Naive thymus-derived CD4-positive, alpha-beta T cell (primary cell): ENCODE results near the gene NCOA3. TPM values are rescaled to one million over a fixed set of nuclear protein-coding genes. Genes with fewer than 3 reads are reported as not detected.

Experiments used
- ATAC-seq: fragments of 150-1000 bp; cut with Tn5 transposase; 2 replicates; pipeline ENCODE4 v1.10.0; 2021; ENCODE audit warnings: mild to moderate bottlenecking, moderate library complexity
- CTCF ChIA-PET: fragments of 350-600 bp; sonication (Branson Sonifier 250); formaldehyde crosslinking; loops from one replicate; lab custom pipeline; 2021; ENCODE audit warnings: antibody characterized with exemption; lab: Charles Lee
- POLR2A ChIA-PET: fragments of 350-600 bp; sonication (Branson Sonifier 250); formaldehyde crosslinking; loops from one replicate; lab custom pipeline; 2021; ENCODE audit warnings: antibody characterized with exemption, inconsistent platforms; lab: Charles Lee
- DNase-seq, 9 donors: peaks; one replicate each; pipeline versions ENCODE4 v3.0.0 to v3.0.0-alpha.2; 2020 to 2022; ENCODE audit warnings: mixed read lengths in 1 of 9
- H3K27ac ChIP-seq: one replicate; pipeline ENCODE4 v1.7.0; 2013; ENCODE audit warnings: mild to moderate bottlenecking, low read depth, low read length, moderate library complexity
- H3K27me3 ChIP-seq, 2 donors: one replicate each; pipeline ENCODE4 v1.7.0; 2013; ENCODE audit warnings: low read length in 2 of 2, mild to moderate bottlenecking in 2 of 2, moderate library complexity in 2 of 2; ENCODE audit not compliant: control insufficient read depth in 2 of 2, insufficient read depth in 2 of 2
- H3K36me3 ChIP-seq, 3 experiments: 1 replicate in 2 of 3; 2 replicates in 1 of 3; pipeline ENCODE4 v1.7.0; 2013; ENCODE audit warnings: low read length in 3 of 3, mild to moderate bottlenecking in 3 of 3, moderate library complexity in 1 of 3; ENCODE audit not compliant: insufficient read depth in 3 of 3, control insufficient read depth in 2 of 3
- H3K4me1 ChIP-seq, 2 donors: one replicate each; pipeline ENCODE4 v1.7.0; 2013; ENCODE audit warnings: low read length in 2 of 2, mild to moderate bottlenecking in 2 of 2, moderate library complexity in 1 of 2; ENCODE audit not compliant: control insufficient read depth in 2 of 2, insufficient read depth in 2 of 2
- H3K4me3 ChIP-seq: 2 replicates; pipeline ENCODE4 v1.7.0; 2013; ENCODE audit warnings: mild to moderate bottlenecking, low read length
- H3K9me3 ChIP-seq, 3 experiments: 1 replicate in 2 of 3; 2 replicates in 1 of 3; pipeline ENCODE4 v1.7.0; 2013; ENCODE audit warnings: low read length in 3 of 3; ENCODE audit not compliant: control insufficient read depth in 2 of 3
- H3K27ac Mint-ChIP-seq, 9 donors: one replicate each; pipeline ENCODE4 v1.8.0; 2020 to 2022; ENCODE audit warnings: mixed read lengths in 9 of 9, mild to moderate bottlenecking in 8 of 9, moderate library complexity in 5 of 9, inconsistent platforms in 2 of 9
- H3K27me3 Mint-ChIP-seq, 5 donors: one replicate each; pipeline ENCODE4 v1.8.0; 2021 to 2022; ENCODE audit warnings: mixed read lengths in 5 of 5, mild to moderate bottlenecking in 1 of 5
- H3K36me3 Mint-ChIP-seq, 5 donors: one replicate each; pipeline ENCODE4 v1.8.0; 2020 to 2022; ENCODE audit warnings: mixed read lengths in 5 of 5, mild to moderate bottlenecking in 3 of 5, inconsistent platforms in 1 of 5
- H3K4me1 Mint-ChIP-seq, 7 donors: one replicate each; pipeline ENCODE4 v1.8.0; 2020 to 2022; ENCODE audit warnings: mixed read lengths in 7 of 7, mild to moderate bottlenecking in 3 of 7, inconsistent platforms in 1 of 7
- H3K4me3 Mint-ChIP-seq, 10 donors: one replicate each; pipeline ENCODE4 v1.8.0; 2020 to 2022; ENCODE audit warnings: mild to moderate bottlenecking in 10 of 10, mixed read lengths in 10 of 10, moderate library complexity in 6 of 10, inconsistent platforms in 2 of 10
- H3K9me3 Mint-ChIP-seq, 11 donors: one replicate each; pipeline ENCODE4 v1.8.0; 2020 to 2022; ENCODE audit warnings: mixed read lengths in 11 of 11, mild to moderate bottlenecking in 4 of 11, inconsistent platforms in 1 of 11, moderate library complexity in 1 of 11
- intact Hi-C, 2 donors: fragments of 100-400 bp; cut with micrococcal nuclease; formaldehyde crosslinking; loops; one replicate each; pipeline ENCODE4 v1.15.1; 2023
- polyA plus RNA-seq, 2 donors: library from polyadenylated mRNA; unstranded; fragments of 300-500 nt; fragmentation: Illumina TruSeq; gene quantifications; one replicate each; pipeline ENCODE4 v1.2.3, GENCODE V29; 2021
- total RNA-seq, 6 experiments: library from RNA in 5 of 6; stranded (reverse) in 5 of 6; gene quantifications; 1 replicate in 5 of 6; 2 replicates in 1 of 6; pipeline ENCODE4 v1.2.3 and lab custom pipeline; 2021 to 2026

The NCOA3 gene
- total and polyA plus RNA-seq, 7 experiments from 2014 or later: 20.3 to 115 (median 85.5) TPM

DNA sequence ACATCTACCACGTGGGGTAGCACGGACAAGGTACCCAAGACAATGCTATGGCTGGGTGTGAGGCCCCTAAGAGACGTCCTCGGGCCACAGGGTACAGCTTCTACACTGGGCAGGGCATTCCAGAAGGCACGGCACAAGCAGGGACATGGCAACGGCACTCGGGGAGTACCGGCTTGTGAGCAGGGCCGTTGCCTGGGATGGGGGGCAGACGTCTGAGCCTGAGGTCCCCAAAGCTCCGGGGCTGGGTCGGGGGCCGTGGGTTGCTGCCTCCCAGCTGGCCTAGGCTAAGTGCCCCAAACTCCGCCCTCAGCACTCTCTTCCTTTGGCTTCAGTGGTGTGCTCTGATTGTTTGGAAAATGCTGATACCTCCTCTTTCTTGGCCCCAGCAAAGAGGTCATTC is 173.0 kb downstream of the NCOA3 start:
- no peaks in the 10 kb centered on the region for H3K27me3 ChIP-seq
- Mint-ChIP-seq H3K36me3 (no peaks in the 10 kb centered on the region), H3K27ac (peak overlapping the region in 1 of 9 donors; percentile 51), H3K4me1 (peaks cover 0 to 5% (median 0%) of the 10 kb centered on the region in 7 donors), H3K9me3 (peaks cover 0 to 2% (median 0%) of the 10 kb centered on the region in 11 donors), H3K27me3 (peaks cover 0 to 3% (median 0%) of the 10 kb centered on the region in 5 donors), H3K4me3 (no peak overlapping the region)
- ChIA-PET CTCF (interaction anchor here (2.9 kb wide), 1 partner anchor 946 kb away, joined by 11 read pairs; no protein-coding TSS in a partner anchor), POLR2A (no interaction called here)
- H3K4me3 ChIP-seq: no peak overlapping the region
- no peaks in the 10 kb centered on the region for H3K4me1 ChIP-seq
- no peak overlapping the region for H3K27ac ChIP-seq
- H3K9me3 ChIP-seq: no peaks in the 10 kb centered on the region
- DNase-seq (no peak), ATAC-seq (no peak)
- intact Hi-C loops: no loop called here
- no peaks in the 10 kb centered on the region for H3K36me3 ChIP-seq

DNA sequence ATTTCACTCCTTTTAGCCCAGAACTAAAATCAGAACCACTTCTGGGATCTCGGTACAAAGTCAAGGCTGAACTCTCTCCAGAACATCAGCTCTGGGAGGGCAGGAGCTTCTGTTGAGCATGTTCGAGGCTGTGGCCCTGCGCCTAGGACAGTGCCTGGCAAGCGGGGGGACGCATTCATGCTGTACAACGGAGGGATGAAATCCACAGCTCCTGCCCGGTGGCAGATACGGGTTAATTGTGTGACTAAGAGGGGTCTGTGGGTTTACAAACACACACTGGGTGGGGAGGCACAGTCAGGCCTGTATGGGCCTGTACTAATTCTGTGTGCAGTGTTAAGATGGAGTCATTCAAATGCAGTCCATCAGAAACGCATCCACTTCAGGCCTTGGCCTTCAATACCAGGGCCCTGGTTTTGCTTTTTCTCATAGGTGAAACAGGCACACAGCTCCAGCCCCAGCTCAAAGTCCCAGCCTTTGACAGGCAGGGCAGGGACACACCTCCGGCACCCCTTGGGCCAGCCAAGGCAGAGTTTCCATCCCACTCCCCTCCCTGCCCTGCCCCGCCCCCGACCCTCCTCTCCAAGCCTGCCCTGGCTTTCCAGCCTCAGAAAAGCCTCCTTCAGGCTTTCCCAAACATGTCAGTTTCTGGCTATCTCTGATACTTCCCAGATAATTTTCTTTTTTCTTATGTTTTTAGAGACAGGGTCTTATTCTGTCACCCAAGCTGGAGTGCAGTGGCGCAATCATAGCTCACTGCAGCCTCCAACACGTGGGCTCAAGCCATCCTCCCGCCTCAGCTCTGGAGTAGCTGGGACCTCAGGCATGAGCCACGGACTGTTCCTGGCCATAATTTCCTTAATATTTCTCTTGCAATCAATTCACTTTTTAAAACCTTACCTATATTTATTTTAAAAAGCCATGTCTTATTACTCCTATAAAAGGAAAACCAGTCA is 173.8 kb downstream of the NCOA3 start:
- no peak overlapping the region for H3K4me3 Mint-ChIP-seq
- ChIA-PET POLR2A (no interaction called here), CTCF (interaction anchor here (0.6 to 6.1 kb wide), 2 partner anchors 347 to 945 kb away, joined by 5 to 66 read pairs; no protein-coding TSS in a partner anchor)
- no peak for ATAC-seq
- no peaks in the 10 kb centered on the region for H3K36me3 Mint-ChIP-seq
- peak overlapping the region in 1 of 9 donors; percentile 51 for H3K27ac Mint-ChIP-seq
- Histone ChIP-seq H3K36me3 (no peaks in the 10 kb centered on the region), H3K27me3 (no peaks in the 10 kb centered on the region), H3K9me3 (no peaks in the 10 kb centered on the region), H3K4me3 (no peak overlapping the region), H3K4me1 (no peaks in the 10 kb centered on the region), H3K27ac (no peak overlapping the region)
- H3K27me3 Mint-ChIP-seq: peaks cover 0 to 3% (median 0%) of the 10 kb centered on the region in 5 donors
- peaks cover 0 to 5% (median 0%) of the 10 kb centered on the region in 7 donors for H3K4me1 Mint-ChIP-seq
- H3K9me3 Mint-ChIP-seq: peaks cover 0 to 2% (median 0%) of the 10 kb centered on the region in 11 donors
- no peak for DNase-seq
- intact Hi-C loops: no loop called here

DNA sequence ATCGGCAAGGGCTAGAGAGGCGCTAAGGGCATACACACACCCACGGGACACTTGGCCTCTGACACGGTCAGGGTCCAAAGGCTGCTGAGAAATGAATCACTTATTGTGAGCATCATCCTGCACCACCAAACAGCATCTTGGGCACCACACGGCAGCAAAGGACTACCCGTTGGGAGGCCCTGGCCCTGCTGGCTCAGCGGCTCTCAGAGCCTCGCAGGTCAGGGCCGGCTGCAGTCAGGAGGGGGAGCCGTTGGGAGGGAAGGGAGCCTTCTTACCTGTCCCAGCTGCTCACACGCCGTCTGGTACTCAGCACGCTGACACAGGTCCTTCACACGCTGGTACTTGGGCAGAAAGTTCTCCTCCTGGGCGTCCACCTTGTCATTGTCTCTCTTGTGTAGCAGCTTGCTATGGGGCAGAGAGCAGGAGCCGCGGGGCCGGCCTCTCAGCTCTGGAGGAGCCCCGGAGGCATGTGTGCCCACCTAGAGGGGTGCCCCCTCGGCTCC is 174.6 kb downstream of the NCOA3 start:
- Mint-ChIP-seq H3K27me3 (peaks cover 0 to 3% (median 0%) of the 10 kb centered on the region in 5 donors), H3K36me3 (no peaks in the 10 kb centered on the region), H3K27ac (no peak overlapping the region), H3K4me1 (peaks cover 0 to 5% (median 0%) of the 10 kb centered on the region in 7 donors), H3K4me3 (no peak overlapping the region), H3K9me3 (peaks cover 0 to 2% (median 0%) of the 10 kb centered on the region in 11 donors)
- no peak for DNase-seq
- no peaks in the 10 kb centered on the region for H3K27me3 ChIP-seq
- intact Hi-C loops: no loop called here
- no peaks in the 10 kb centered on the region for H3K4me1 ChIP-seq
- no peak for ATAC-seq
- H3K9me3 ChIP-seq: no peaks in the 10 kb centered on the region
- H3K4me3 ChIP-seq: no peak overlapping the region
- no peak overlapping the region for H3K27ac ChIP-seq
- CTCF ChIA-PET: interaction anchor here (6.1 kb wide), 1 partner anchor 944 kb away, joined by 66 read pairs; no protein-coding TSS in a partner anchor
- POLR2A ChIA-PET: no interaction called here
- H3K36me3 ChIP-seq: no peaks in the 10 kb centered on the region

DNA sequence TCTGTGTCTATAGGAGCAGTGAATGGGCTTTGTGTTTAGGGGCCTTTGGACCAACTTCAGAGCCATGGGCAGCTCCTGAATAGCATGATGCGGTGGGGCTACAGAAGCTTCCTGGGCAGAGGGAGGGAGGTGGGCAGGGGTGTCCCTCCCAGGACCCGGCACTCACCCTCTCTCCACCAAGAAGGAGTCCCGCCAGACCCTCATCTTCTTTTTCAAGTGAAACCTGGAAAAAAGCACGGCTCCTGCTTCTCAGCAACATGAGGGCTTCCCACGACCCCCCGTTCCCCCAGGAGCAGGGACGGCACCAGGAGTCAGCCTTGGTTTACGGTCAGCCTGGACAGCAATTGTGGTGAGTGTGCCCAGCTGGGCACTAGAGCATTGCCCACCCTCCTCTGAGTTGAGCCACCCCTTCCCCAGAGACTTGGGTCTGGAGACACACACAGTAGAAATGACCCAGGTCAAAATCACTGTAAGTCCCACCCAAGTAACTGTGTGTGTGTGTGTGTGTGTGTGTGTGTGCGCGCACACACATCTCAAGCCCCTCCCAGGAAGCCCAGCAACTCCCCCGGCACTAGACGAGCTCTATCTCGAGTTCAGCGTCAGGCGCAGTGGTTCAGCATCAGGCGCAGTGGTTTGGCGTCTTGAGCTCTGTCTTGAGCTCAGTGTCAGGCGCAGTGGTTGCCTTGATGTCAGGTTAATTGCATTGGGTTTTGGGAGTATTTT is 175.4 kb downstream of the NCOA3 start:
- DNase-seq (no peak), ATAC-seq (no peak)
- CTCF ChIA-PET: interaction anchor here (0.7 to 6.1 kb wide), 2 partner anchors 18 to 943 kb away, joined by 5 to 66 read pairs; no protein-coding TSS in a partner anchor
- intact Hi-C loops: no loop called here
- Histone ChIP-seq H3K4me3 (no peak overlapping the region), H3K4me1 (no peaks in the 10 kb centered on the region), H3K36me3 (no peaks in the 10 kb centered on the region), H3K27ac (no peak overlapping the region), H3K9me3 (no peaks in the 10 kb centered on the region), H3K27me3 (no peaks in the 10 kb centered on the region)
- peaks cover 0 to 3% (median 0%) of the 10 kb centered on the region in 5 donors for H3K27me3 Mint-ChIP-seq
- POLR2A ChIA-PET: no interaction called here
- peaks cover 0 to 5% (median 0%) of the 10 kb centered on the region in 7 donors for H3K4me1 Mint-ChIP-seq
- H3K9me3 Mint-ChIP-seq: peaks cover 0 to 2% (median 0%) of the 10 kb centered on the region in 11 donors
- no peaks in the 10 kb centered on the region for H3K36me3 Mint-ChIP-seq
- H3K27ac Mint-ChIP-seq: no peak overlapping the region
- H3K4me3 Mint-ChIP-seq: no peak overlapping the region

DNA sequence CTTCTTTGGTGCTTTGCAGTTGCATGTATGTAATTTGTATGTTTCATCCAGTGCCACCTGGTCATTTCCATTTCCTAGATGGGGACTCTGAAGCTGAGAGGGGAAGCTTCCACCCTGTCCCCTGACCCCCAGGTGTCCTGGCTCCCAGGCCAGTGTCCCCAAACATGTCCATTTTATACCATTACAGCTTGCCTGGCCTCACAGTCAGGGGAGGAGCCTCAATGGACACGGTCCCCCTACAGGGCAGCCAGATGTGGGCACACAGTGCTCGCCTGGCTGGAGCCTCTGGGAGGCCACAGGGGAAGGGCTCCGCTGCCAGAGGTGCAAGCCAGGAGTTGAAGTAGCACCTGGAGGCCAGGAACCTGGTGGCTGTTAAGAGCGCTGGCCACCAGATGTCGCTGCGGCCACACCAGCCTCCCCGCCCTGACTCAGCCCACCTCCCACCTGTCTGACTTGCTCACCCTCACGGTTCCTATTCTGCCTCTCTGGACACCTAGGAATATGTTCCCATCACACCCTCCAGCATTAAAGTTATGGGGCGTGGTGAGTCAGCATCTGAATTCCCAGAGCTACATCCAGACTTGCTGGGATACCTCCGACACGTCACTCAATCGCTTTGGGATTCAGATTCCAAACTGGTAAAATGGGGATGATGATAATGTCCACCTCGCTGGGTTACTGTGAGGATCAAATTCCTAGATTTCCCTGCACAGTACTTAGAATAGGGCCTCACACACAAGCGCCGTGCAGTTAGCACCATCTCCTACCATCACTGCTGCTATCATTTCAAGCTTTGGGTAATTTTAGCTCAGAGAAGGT is 176.2 kb downstream of the NCOA3 start:
- no peaks in the 10 kb centered on the region for H3K4me1 ChIP-seq
- H3K4me1 Mint-ChIP-seq: peaks cover 0 to 5% (median 0%) of the 10 kb centered on the region in 7 donors

More for the DNA sequence above, 176.2 kb downstream of the NCOA3 start:
- DNase-seq (peak; percentile 18 to 67 (median 42)), ATAC-seq (peak; percentile 63)
- no peaks in the 10 kb centered on the region for H3K36me3 ChIP-seq
- no peak overlapping the region for H3K4me3 ChIP-seq
- H3K27ac Mint-ChIP-seq: peak overlapping the region in 2 of 9 donors; percentile 15 to 76
- H3K27ac ChIP-seq: no peak overlapping the region
- no peak overlapping the region for H3K4me3 Mint-ChIP-seq
- H3K36me3 Mint-ChIP-seq: no peaks in the 10 kb centered on the region
- peaks cover 0 to 3% (median 0%) of the 10 kb centered on the region in 5 donors for H3K27me3 Mint-ChIP-seq
- CTCF ChIA-PET: interaction anchor here (0.7 to 6.1 kb wide), 3 partner anchors 13 to 943 kb away, joined by 3 to 66 read pairs (median 5); no protein-coding TSS in a partner anchor
- H3K27me3 ChIP-seq: no peaks in the 10 kb centered on the region
- POLR2A ChIA-PET: no interaction called here
- intact Hi-C loops: loop anchor here (1.0 kb wide), 2 partner anchors 47 to 943 kb away; no protein-coding TSS in a partner anchor
- H3K9me3 ChIP-seq: no peaks in the 10 kb centered on the region
- peaks cover 0 to 2% (median 0%) of the 10 kb centered on the region in 11 donors for H3K9me3 Mint-ChIP-seq
